Pancreas (tissue), 10 donors: Measurements from ENCODE around the gene NRIP2. TPM values are rescaled to one million over a fixed set of nuclear protein-coding genes. Genes with fewer than 3 reads are reported as not detected.
A peak's percentile ranks its signal among the peaks of the same experiment; 100 is the strongest.

Source experiments
- ATAC-seq, 4 donors: fragments of 200-7000 bp; cut with Tn5 transposase; one replicate each; pipeline versions ENCODE4 v1.8.0 to v1.9.1; 2020; ENCODE audit warnings: mild to moderate bottlenecking in 4 of 4, moderate library complexity in 4 of 4
- DNase-seq, 6 donors: peaks; one replicate each; pipeline ENCODE4 v3.0.0-alpha.2; 2020
- FAIRE-seq: peaks from 2 replicates; lab custom pipeline; 2012; peaks lifted over from hg19 to GRCh38; lab: Jason Lieb, UNC
- H3K27ac ChIP-seq, 4 donors: fragments of 200-600 bp; sonication (generic); 1 replicate in 3 of 4; 2 replicates in 1 of 4; pipeline versions ENCODE4 v1.5.0 to v1.8.0; 2020
- H3K27me3 ChIP-seq, 4 donors: fragments of 200-600 bp; one replicate each; pipeline ENCODE4 v1.8.0; 2021
- H3K36me3 ChIP-seq, 3 donors: fragments of 200-600 bp; sonication (generic) in 1 of 3; one replicate each; pipeline versions ENCODE4 v1.5.0 to v1.8.0; 2020 to 2021
- H3K4me1 ChIP-seq, 3 donors: fragments of 200-600 bp; one replicate each; pipeline ENCODE4 v1.8.0; 2021
- H3K4me3 ChIP-seq, 4 donors: fragments of 200-600 bp; sonication (generic) in 2 of 4; one replicate each; pipeline versions ENCODE4 v1.5.0 to v1.8.0; 2020 to 2021
- H3K9me3 ChIP-seq, 4 donors: fragments of 200-600 bp; one replicate each; pipeline ENCODE4 v1.8.0; 2021
- WGBS, 2 donors: extraction: QIAGEN DNeasy Blood & Tissue Kit; methylation state at CpG; one replicate each; pipeline ENCODE4 v1.1.7; 2013; 5-methylcytosine and 5-hydroxymethylcytosine counted together
- intact Hi-C, 3 donors: fragments of 100-400 bp; cut with DNase I; formaldehyde crosslinking; loops; one replicate each; pipeline versions ENCODE4 v1.11.1 to v1.14.2; 2022
- polyA plus RNA-seq, 2 donors: library from polyadenylated mRNA; stranded (reverse); fragments of 200-250 nt; gene quantifications; one replicate each; pipeline ENCODE4 v1.2.3, GENCODE V29; 2013
- total RNA-seq, 6 donors: library from RNA; stranded (reverse); fragmentation: NEBNext Ultra II Directional in 4 of 6; extraction: Animal tissue kit (Norgen Biotek cat#: 25700) in 4 of 6; gene quantifications; one replicate each; pipeline versions ENCODE4 v1.2.1 to v1.2.4, GENCODE V29; 2021 to 2023
- TF ChIP-seq, protein P1 (sequence below), 4 donors: fragments of 200-600 bp; sonication (generic) in 3 of 4; IDR thresholded peaks; one replicate each; pipeline versions ENCODE4 v1.5.0 to v1.8.0; 2021; ENCODE audit warnings: antibody characterized with exemption in 4 of 4
- donor health status: healthy with polysubstance abuse.
- donor health status: DM: no; HTN: no; CAD: no; lungs with moderate emphysema.
- donor health status: DM: no; HTN: no; CAD: no.
- donor health status: control.
- donor health status: control.
- donor health status: Bipolar disorder and iron deficiency.
- donor health status: DM: yes; HTN: yes; CAD: no.
- donor health status: DM: no; HTN: no; CAD: no.
- donor health status: DM: no; HTN: no; CAD: no.
- donor health status: DM: yes; HTN: yes; CAD: no.

The NRIP2 gene
- total and polyA plus RNA-seq, 8 donors, result 0.13 to 1.2 (median 0.56) TPM

DNA sequence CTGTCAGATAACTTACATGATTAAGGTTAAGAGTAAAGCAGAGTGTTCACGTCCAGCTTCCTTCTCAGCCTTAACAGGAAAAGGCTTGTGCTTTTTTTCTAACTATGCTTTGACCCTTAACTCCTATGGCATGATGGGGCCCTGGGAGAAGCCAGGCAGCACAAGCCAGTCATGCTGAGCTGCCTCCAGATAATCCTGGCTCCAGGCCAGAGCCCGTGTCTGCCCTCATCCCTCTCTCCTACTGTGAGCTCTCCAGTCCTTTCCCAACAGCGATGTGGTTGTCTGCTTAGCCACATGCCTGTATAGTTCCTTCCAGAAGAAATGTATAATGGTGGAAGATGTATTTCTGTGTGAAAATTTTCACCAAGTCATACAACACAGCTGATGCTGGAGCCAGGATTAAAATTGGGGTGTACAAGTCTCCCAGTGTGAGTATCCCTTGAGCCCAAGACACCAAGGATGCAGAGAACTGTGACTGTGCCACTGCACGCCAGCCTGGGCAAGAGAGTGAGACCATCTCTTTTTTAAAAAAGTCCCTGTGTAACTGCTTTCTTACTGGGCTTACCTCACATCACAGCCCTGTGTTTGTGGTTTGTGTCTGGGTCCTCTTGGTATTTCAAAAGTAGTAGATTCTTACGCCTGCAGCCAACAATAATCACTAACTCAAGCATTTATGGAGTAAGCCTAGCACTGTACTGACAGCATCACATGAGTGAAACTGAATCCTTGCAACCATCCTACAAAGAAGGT lies 30.3 kb downstream of the NRIP2 start:
- no peaks in the 10 kb centered on the region for H3K9me3 ChIP-seq
- intact Hi-C loops, result no loop called here
- H3K36me3 ChIP-seq, result peaks cover 6 to 57% (median 36%) of the 10 kb centered on the region in 3 donors
- no peak overlapping the region for H3K27ac ChIP-seq
- TF ChIP-seq, protein P1, sequence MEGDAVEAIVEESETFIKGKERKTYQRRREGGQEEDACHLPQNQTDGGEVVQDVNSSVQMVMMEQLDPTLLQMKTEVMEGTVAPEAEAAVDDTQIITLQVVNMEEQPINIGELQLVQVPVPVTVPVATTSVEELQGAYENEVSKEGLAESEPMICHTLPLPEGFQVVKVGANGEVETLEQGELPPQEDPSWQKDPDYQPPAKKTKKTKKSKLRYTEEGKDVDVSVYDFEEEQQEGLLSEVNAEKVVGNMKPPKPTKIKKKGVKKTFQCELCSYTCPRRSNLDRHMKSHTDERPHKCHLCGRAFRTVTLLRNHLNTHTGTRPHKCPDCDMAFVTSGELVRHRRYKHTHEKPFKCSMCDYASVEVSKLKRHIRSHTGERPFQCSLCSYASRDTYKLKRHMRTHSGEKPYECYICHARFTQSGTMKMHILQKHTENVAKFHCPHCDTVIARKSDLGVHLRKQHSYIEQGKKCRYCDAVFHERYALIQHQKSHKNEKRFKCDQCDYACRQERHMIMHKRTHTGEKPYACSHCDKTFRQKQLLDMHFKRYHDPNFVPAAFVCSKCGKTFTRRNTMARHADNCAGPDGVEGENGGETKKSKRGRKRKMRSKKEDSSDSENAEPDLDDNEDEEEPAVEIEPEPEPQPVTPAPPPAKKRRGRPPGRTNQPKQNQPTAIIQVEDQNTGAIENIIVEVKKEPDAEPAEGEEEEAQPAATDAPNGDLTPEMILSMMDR (IDR thresholded peaks at IDR 0.05), result no peak
- H3K27me3 ChIP-seq, result no peaks in the 10 kb centered on the region
- DNase-seq (no peak), ATAC-seq (peak in 3 of 4 donors; percentile 34 to 52 (median 36)), FAIRE-seq (no peak)
- WGBS, 2 donors, result 60 to 67% methylated on average over 5 of the region's 5 CpGs
- no peak overlapping the region for H3K4me3 ChIP-seq
- no peaks in the 10 kb centered on the region for H3K4me1 ChIP-seq

DNA sequence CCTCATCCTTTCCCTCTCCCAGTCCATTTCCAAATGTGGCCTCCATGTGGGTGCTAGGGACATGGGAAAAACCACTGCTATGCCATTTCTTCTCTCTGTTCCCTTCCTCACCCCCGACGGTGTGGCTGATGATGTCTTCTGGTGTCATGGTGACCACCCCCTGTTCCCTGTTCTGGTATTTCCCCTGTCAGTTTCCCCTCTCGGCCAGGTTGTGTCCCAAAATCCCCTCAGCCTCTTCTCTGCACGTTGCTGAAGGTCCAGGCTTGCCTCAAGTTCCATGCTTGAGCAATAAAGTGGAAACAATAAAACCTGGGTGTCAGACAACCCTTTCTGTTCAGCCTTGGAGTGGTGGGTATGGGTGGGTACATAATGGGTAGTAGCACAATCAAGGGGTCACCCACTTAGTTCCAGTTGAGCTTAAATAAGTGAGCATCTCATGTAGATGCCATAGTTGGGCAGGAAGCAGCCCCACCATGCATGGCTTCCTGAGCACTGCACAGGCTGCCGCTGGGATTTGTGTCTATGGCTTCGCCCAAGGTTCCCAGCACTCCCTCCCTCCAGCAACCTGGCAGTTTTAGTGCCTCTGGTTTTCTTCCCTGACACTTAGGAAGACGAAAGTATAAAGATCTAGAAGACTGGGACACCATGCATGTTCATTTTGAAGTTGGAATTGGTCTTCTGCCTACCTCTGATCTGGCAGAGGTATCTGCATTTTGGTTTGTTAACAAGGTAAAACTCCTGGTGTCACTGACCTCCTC lies 31.0 kb downstream of the NRIP2 start:
- FAIRE-seq (no peak), DNase-seq (no peak), ATAC-seq (no peak)
- Histone ChIP-seq H3K9me3 (no peaks in the 10 kb centered on the region), H3K4me1 (no peaks in the 10 kb centered on the region), H3K27me3 (no peaks in the 10 kb centered on the region), H3K4me3 (no peak overlapping the region), H3K27ac (no peak overlapping the region), H3K36me3 (peaks cover 6 to 65% (median 44%) of the 10 kb centered on the region in 3 donors)
- intact Hi-C loops, result no loop called here
- WGBS, 2 donors, result 83 to 84% methylated on average over 7 of the region's 7 CpGs
- TF ChIP-seq, protein P1 (IDR thresholded peaks at IDR 0.05), result no peak

DNA sequence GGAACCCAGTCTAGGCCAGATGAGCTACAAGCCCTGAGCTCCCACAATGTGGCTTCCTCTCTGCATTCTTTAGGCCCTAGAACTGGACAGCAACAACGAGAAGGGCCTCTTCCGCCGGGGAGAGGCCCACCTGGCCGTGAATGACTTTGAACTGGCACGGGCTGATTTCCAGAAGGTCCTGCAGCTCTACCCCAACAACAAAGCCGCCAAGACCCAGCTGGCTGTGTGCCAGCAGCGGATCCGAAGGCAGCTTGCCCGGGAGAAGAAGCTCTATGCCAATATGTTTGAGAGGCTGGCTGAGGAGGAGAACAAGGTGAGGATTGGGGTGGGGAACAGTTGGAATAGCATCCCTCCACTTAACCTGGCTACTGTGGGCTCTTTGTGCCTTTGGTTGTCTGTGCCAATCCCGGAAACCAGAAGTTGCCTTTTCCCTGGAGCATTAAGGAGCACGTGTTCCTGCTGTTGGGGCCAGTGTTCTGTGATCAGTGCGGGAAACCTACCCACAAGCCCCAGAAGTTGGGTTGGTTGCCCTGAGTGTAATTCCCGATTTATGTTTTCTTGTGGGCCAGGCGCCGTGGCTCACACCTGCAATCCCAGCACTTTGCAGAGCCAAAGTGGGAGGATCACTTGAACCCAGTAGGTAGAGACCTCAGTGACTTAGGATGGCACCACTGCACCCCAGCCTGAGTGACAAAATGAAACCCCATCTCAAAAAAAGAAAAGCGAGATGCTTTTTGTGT lies 33.6 kb downstream of the NRIP2 start:
- no peak for ATAC-seq
- H3K9me3 ChIP-seq, result no peaks in the 10 kb centered on the region
- no peak overlapping the region for H3K27ac ChIP-seq
- 58 to 59% methylated on average over 16 of the region's 16 CpGs for WGBS, 2 donors
- TF ChIP-seq, protein P1 (IDR thresholded peaks at IDR 0.05), result no peak
- no peak for FAIRE-seq
- peaks cover 15 to 17% (median 15%) of the 10 kb centered on the region in 3 donors for H3K4me1 ChIP-seq
- no peaks in the 10 kb centered on the region for H3K27me3 ChIP-seq
- DNase-seq, result no peak
- intact Hi-C loops, result no loop called here
- no peak overlapping the region for H3K4me3 ChIP-seq
- peaks cover 6 to 74% (median 49%) of the 10 kb centered on the region in 3 donors for H3K36me3 ChIP-seq

DNA sequence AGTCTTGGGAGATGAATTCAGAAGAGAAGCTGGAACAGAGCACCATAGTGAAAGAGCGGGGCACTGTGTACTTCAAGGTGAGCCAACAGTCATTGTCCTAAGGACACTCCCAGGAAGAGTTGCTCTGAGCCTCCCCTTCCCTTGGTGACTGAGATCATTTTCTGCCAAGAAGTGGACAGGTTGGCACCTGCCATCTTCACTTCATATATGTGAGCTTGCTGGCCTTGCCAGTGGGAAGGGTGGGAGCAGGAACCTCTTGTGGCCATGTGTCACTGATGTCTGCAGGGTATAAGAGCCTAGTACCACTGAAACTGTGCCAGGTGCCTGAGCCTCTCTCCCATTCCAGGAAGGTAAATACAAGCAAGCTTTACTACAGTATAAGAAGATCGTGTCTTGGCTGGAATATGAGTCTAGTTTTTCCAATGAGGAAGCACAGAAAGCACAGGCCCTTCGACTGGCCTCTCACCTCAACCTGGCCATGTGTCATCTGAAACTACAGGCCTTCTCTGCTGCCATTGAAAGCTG lies 34.7 kb downstream of the NRIP2 start:
- FAIRE-seq (no peak), DNase-seq (no peak), ATAC-seq (no peak)
- Histone ChIP-seq H3K9me3 (no peaks in the 10 kb centered on the region), H3K4me3 (no peak overlapping the region), H3K36me3 (peaks cover 6 to 71% (median 49%) of the 10 kb centered on the region in 3 donors), H3K4me1 (peaks cover 15 to 17% (median 15%) of the 10 kb centered on the region in 3 donors), H3K27me3 (no peaks in the 10 kb centered on the region), H3K27ac (no peak overlapping the region)
- TF ChIP-seq, protein P1 (IDR thresholded peaks at IDR 0.05), result no peak
- intact Hi-C loops, result no loop called here
- WGBS, 2 donors, result 77 to 78% methylated on average over 3 of the region's 3 CpGs
